Sigmoid colon (tissue), 7 donors: ENCODE results near the gene PRDM5. TPM values are rescaled to one million over a fixed set of nuclear protein-coding genes. Genes with fewer than 3 reads are reported as not detected.

Experiments
- DNase-seq: peaks from one replicate; pipeline ENCODE4 v3.0.0-alpha.2; 2019
- H3K27ac ChIP-seq, 4 donors: fragments of 200-600 bp; sonication (generic); one replicate each; pipeline ENCODE4 v1.5.1; 2016 to 2019; ENCODE audit warnings: mild to moderate bottlenecking in 1 of 4
- H3K27me3 ChIP-seq, 3 donors: fragments of 200-600 bp; sonication (generic); one replicate each; pipeline ENCODE4 v1.5.1; 2019; ENCODE audit warnings: mild to moderate bottlenecking in 1 of 3
- H3K36me3 ChIP-seq, 4 donors: fragments of 200-600 bp; sonication (generic); one replicate each; pipeline ENCODE4 v1.5.1; 2016 to 2019
- H3K4me1 ChIP-seq, 4 donors: fragments of 200-600 bp; sonication (generic); one replicate each; pipeline ENCODE4 v1.5.1; 2017 to 2019
- H3K4me3 ChIP-seq, 4 donors: fragments of 200-600 bp; sonication (generic); one replicate each; pipeline ENCODE4 v1.5.1; 2017 to 2019; ENCODE audit warnings: mild to moderate bottlenecking in 2 of 4, moderate library complexity in 1 of 4
- H3K9me3 ChIP-seq, 4 donors: fragments of 200-600 bp in 3 of 4; sonication (generic) in 3 of 4; one replicate each; pipeline versions ENCODE4 v1.5.1 to v1.6.1; 2013 to 2019
- EP300 ChIP-seq, 4 donors: sonication (generic); formaldehyde crosslinking; IDR thresholded peaks; one replicate each; pipeline ENCODE4 v1.6.1; 2017; ENCODE audit warnings: antibody characterized with exemption in 4 of 4
- POLR2A ChIP-seq, 2 donors: fragments of 450-650 bp; IDR thresholded peaks; one replicate each; pipeline ENCODE4 v1.6.1; 2016; ENCODE audit warnings: antibody characterized with exemption in 2 of 2, mild to moderate bottlenecking in 2 of 2, moderate library complexity in 2 of 2
- POLR2AphosphoS5 ChIP-seq, 4 donors: sonication (generic); formaldehyde crosslinking; IDR thresholded peaks; one replicate each; pipeline ENCODE4 v1.6.1; 2017; ENCODE audit warnings: antibody characterized with exemption in 4 of 4
- WGBS, 2 donors: extraction: QIAGEN DNeasy Blood & Tissue Kit; methylation state at CpG; one replicate each; pipeline ENCODE4 v1.1.7; 2013; 5-methylcytosine and 5-hydroxymethylcytosine counted together
- intact Hi-C: fragments of 100-400 bp; cut with DNase I; formaldehyde crosslinking; loops from one replicate; pipeline ENCODE4 v1.15.1; 2023
- polyA plus RNA-seq, 3 donors: library from polyadenylated mRNA; stranded (reverse); fragments of 200-250 nt; gene quantifications; one replicate each; pipeline ENCODE4 v1.2.3, GENCODE V29; 2013
- total RNA-seq, 4 donors: library from RNA; depleted of rRNA; stranded (reverse); fragments of >200 nt; gene quantifications; one replicate each; pipeline ENCODE4 v1.1.0, GENCODE V29; 2016
- TF ChIP-seq, protein P1 (sequence below), 4 experiments: fragments of 450-650 bp in 3 of 4; fragments of 200-600 bp in 1 of 4; IDR thresholded peaks; one replicate each; pipeline ENCODE4 v1.5.1; 2016 to 2019; ENCODE audit warnings: antibody characterized with exemption in 4 of 4, mild to moderate bottlenecking in 3 of 4, moderate library complexity in 2 of 4
- donor health status: healthy with polysubstance abuse.
- donor health status: Bipolar disorder and iron deficiency.
- donor health status: healthy.

The PRDM5 gene
- total and polyA plus RNA-seq, 7 donors: 1.8 to 25.0 (median 15.0) TPM

DNA sequence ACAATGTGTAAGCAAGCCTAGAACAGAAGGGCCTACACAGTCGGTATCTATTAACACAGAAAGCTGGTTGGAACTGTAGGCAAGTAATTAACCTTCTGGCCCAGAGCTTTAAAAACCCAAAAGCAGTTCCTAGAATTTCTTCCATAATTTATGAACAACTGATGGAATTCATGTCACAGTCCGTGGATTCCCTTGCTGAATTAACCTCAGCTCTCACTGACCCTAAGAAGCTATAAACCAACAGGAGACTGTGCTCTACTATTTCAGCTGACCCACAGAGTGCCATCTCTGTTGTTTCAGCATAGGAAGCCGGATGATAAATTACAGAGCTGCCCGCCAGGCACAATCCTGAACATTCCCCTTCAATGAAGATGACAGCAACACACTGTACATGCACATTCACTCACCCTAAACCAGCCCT is 157.3 kb downstream of the PRDM5 start:
- TF ChIP-seq POLR2AphosphoS5 (IDR thresholded peaks at IDR 0.05) (no peak), EP300 (IDR thresholded peaks at IDR 0.05) (no peak), POLR2A (IDR thresholded peaks at IDR 0.05) (no peak)
- TF ChIP-seq, protein P1, sequence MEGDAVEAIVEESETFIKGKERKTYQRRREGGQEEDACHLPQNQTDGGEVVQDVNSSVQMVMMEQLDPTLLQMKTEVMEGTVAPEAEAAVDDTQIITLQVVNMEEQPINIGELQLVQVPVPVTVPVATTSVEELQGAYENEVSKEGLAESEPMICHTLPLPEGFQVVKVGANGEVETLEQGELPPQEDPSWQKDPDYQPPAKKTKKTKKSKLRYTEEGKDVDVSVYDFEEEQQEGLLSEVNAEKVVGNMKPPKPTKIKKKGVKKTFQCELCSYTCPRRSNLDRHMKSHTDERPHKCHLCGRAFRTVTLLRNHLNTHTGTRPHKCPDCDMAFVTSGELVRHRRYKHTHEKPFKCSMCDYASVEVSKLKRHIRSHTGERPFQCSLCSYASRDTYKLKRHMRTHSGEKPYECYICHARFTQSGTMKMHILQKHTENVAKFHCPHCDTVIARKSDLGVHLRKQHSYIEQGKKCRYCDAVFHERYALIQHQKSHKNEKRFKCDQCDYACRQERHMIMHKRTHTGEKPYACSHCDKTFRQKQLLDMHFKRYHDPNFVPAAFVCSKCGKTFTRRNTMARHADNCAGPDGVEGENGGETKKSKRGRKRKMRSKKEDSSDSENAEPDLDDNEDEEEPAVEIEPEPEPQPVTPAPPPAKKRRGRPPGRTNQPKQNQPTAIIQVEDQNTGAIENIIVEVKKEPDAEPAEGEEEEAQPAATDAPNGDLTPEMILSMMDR (IDR thresholded peaks at IDR 0.05): no peak

GRCh38 chr4:120763650-120764049 is 158.9 kb downstream of the PRDM5 start:
- intact Hi-C loops: no loop called here
- Histone ChIP-seq H3K36me3 (no peaks in the 10 kb centered on the region), H3K27ac (no peak overlapping the region), H3K27me3 (no peaks in the 10 kb centered on the region), H3K9me3 (no peaks in the 10 kb centered on the region), H3K4me1 (peaks cover 0 to 10% (median 9%) of the 10 kb centered on the region in 4 donors), H3K4me3 (no peak overlapping the region)
- WGBS, 2 donors: 14 to 45% methylated on average over 3 of the region's 3 CpGs
- no peak for TF ChIP-seq POLR2A (IDR thresholded peaks at IDR 0.05)
- TF ChIP-seq EP300 (IDR thresholded peaks at IDR 0.05): no peak
- TF ChIP-seq, protein P1 (IDR thresholded peaks at IDR 0.05): no peak
- TF ChIP-seq POLR2AphosphoS5 (IDR thresholded peaks at IDR 0.05): no peak
- DNase-seq: no peak

More for the DNA sequence above, 157.3 kb downstream of the PRDM5 start:
- WGBS, 2 donors: 84 to 94% methylated on average over 4 of the region's 4 CpGs
- Histone ChIP-seq H3K27me3 (no peaks in the 10 kb centered on the region), H3K36me3 (no peaks in the 10 kb centered on the region), H3K27ac (peak overlapping the region in 2 of 4 donors; percentile 13 to 49), H3K4me3 (no peak overlapping the region), H3K9me3 (no peaks in the 10 kb centered on the region), H3K4me1 (peaks cover 0 to 17% (median 9%) of the 10 kb centered on the region in 4 donors)
- intact Hi-C loops: no loop called here
- no peak for DNase-seq

DNA sequence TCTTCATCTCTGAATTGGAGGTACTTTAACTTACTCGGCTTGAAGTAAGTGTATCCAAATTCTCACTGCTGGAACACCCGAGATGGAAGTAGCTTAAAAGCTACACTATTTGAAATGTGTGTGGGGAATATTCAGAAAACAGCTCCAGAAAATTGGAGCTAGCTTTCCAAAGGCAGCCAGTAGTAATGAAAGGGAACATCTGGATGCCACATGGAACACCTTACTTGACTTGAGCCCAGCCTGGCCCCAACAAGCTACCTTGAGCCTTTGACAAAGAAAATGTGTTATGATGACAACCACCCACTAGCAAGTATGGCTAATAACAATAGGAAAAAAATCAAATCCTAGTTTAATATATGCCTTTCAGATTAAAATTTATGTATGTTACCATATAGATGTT is 161.5 kb downstream of the PRDM5 start:
- Histone ChIP-seq H3K27ac (no peak overlapping the region), H3K4me3 (no peak overlapping the region), H3K36me3 (no peaks in the 10 kb centered on the region), H3K9me3 (no peaks in the 10 kb centered on the region), H3K4me1 (peaks cover 0 to 10% (median 8%) of the 10 kb centered on the region in 4 donors), H3K27me3 (no peaks in the 10 kb centered on the region)
- intact Hi-C loops: no loop called here
- WGBS, 2 donors: 89 to 95% methylated on average over 2 of the region's 2 CpGs
- TF ChIP-seq, protein P1 (IDR thresholded peaks at IDR 0.05): no peak
- TF ChIP-seq POLR2AphosphoS5 (IDR thresholded peaks at IDR 0.05) (no peak), POLR2A (IDR thresholded peaks at IDR 0.05) (no peak), EP300 (IDR thresholded peaks at IDR 0.05) (no peak)
- DNase-seq: no peak

- WGBS, 2 donors: 82 to 87% methylated on average over 2 of the region's 2 CpGs
- no peak for DNase-seq
- Histone ChIP-seq H3K4me1 (peaks cover 0 to under 1% (median under 1%) of the 10 kb centered on the region in 4 donors), H3K4me3 (no peak overlapping the region), H3K36me3 (no peaks in the 10 kb centered on the region), H3K27ac (no peak overlapping the region), H3K27me3 (no peaks in the 10 kb centered on the region), H3K9me3 (no peaks in the 10 kb centered on the region)
- intact Hi-C loops: no loop called here
- TF ChIP-seq POLR2A (IDR thresholded peaks at IDR 0.05): no peak
- TF ChIP-seq EP300 (IDR thresholded peaks at IDR 0.05): no peak
- TF ChIP-seq POLR2AphosphoS5 (IDR thresholded peaks at IDR 0.05): no peak
- TF ChIP-seq, protein P1 (IDR thresholded peaks at IDR 0.05): no peak
These were observed 162.5 kb downstream of the PRDM5 start for GRCh38 chr4:120760047-120760446.

GRCh38 chr4:120755864-120756263 is 166.7 kb downstream of the PRDM5 start:
- Histone ChIP-seq H3K27me3 (no peaks in the 10 kb centered on the region), H3K9me3 (no peaks in the 10 kb centered on the region), H3K4me3 (no peak overlapping the region), H3K4me1 (no peaks in the 10 kb centered on the region), H3K36me3 (peaks cover 0 to 10% (median 0%) of the 10 kb centered on the region in 4 donors), H3K27ac (no peak overlapping the region)
- intact Hi-C loops: no loop called here
- DNase-seq: no peak
- WGBS, 2 donors: 20 to 77% methylated on average over 1 of the region's 1 CpG
- TF ChIP-seq POLR2A (IDR thresholded peaks at IDR 0.05): no peak
- no peak for TF ChIP-seq POLR2AphosphoS5 (IDR thresholded peaks at IDR 0.05)
- TF ChIP-seq EP300 (IDR thresholded peaks at IDR 0.05): no peak
- TF ChIP-seq, protein P1 (IDR thresholded peaks at IDR 0.05): no peak
